NT2/D1 (cell line): ENCODE results near the gene GTF2B.

Experiments used
- SUZ12 ChIP-seq: IDR thresholded peaks from 2 replicates; pipeline ENCODE4 v1.6.1; 2011; ENCODE audit not compliant: insufficient read length, insufficient read depth; ENCODE audit errors: extremely low read depth
- YY1 ChIP-seq: IDR thresholded peaks from 2 replicates; pipeline ENCODE4 v1.6.1; 2011; ENCODE audit not compliant: insufficient read length, insufficient read depth
- ZNF274 ChIP-seq: IDR thresholded peaks from 2 replicates; pipeline ENCODE4 v1.6.1; 2011; ENCODE audit warnings: mild to moderate bottlenecking, low read depth, low read length

- TF ChIP-seq ZNF274 (no peak), YY1 (no peak), SUZ12 (no peak)
Observed at GRCh38 chr1:88920845-88921244, 29.5 kb upstream of the GTF2B start.
